ENCODE measurements around the gene RIPOR2. TPM values are rescaled to one million over a fixed set of nuclear protein-coding genes. Genes with fewer than 3 reads are reported as not detected.

Gene RIPOR2
- total and polyA plus RNA-seq, 4 donors, result 1.1 to 16.1 (median 6.1) TPM

- intact Hi-C loops (cut with DNase I), result no loop called here
- H3K27me3 ChIP-seq (ENCODE audit: control insufficient read depth in 1 of 2, insufficient read depth in 2 of 2, low read length in 1 of 2), result no peaks in the 10 kb centered on the region
- 96% methylated on average over 3 of the region's 3 CpGs for WGBS, 2 donors
- no peaks in the 10 kb centered on the region for H3K36me3 ChIP-seq (ENCODE audit: control insufficient read depth in 1 of 2, insufficient read depth in 2 of 2, low read length in 1 of 2)
- H3K9me3 ChIP-seq (ENCODE audit: control insufficient read depth, low read length), result no peaks in the 10 kb centered on the region
- DNase-seq (no peak), ATAC-seq (ENCODE audit: low FRiP score) (no peak)
- H3K27ac ChIP-seq (ENCODE audit: low read depth in 1 of 2, low read length in 2 of 2), result no peak overlapping the region
- H3K4me1 ChIP-seq (ENCODE audit: control insufficient read depth in 1 of 2, insufficient read depth in 2 of 2, low read length in 2 of 2), result no peaks in the 10 kb centered on the region
- no peak overlapping the region for H3K4me3 ChIP-seq (ENCODE audit: low read length in 2 of 2)
These were observed 113.8 kb downstream of the RIPOR2 start for GRCh38 chr6:24821860-24822444.

- Histone ChIP-seq H3K36me3 (ENCODE audit: control insufficient read depth in 1 of 2, insufficient read depth in 2 of 2, low read length in 1 of 2) (no peaks in the 10 kb centered on the region), H3K4me3 (ENCODE audit: low read length in 2 of 2) (no peak overlapping the region), H3K9me3 (ENCODE audit: control insufficient read depth, low read length) (no peaks in the 10 kb centered on the region), H3K27me3 (ENCODE audit: control insufficient read depth in 1 of 2, insufficient read depth in 2 of 2, low read length in 1 of 2) (no peaks in the 10 kb centered on the region), H3K27ac (ENCODE audit: low read depth in 1 of 2, low read length in 2 of 2) (no peak overlapping the region), H3K4me1 (ENCODE audit: control insufficient read depth in 1 of 2, insufficient read depth in 2 of 2, low read length in 2 of 2) (no peaks in the 10 kb centered on the region)
- ATAC-seq (ENCODE audit: low FRiP score) (no peak), DNase-seq (no peak)
- 87 to 89% methylated on average over 2 of the region's 2 CpGs for WGBS, 2 donors
- intact Hi-C loops (cut with DNase I), result no loop called here
These were observed 117.4 kb downstream of the RIPOR2 start for GRCh38 chr6:24818346-24818745.

- H3K9me3 ChIP-seq (ENCODE audit: control insufficient read depth, low read length), result no peaks in the 10 kb centered on the region
- intact Hi-C loops (cut with DNase I), result no loop called here
- H3K36me3 ChIP-seq (ENCODE audit: control insufficient read depth in 1 of 2, insufficient read depth in 2 of 2, low read length in 1 of 2), result no peaks in the 10 kb centered on the region
- DNase-seq, result no peak
- no peaks in the 10 kb centered on the region for H3K27me3 ChIP-seq (ENCODE audit: control insufficient read depth in 1 of 2, insufficient read depth in 2 of 2, low read length in 1 of 2)
- H3K4me1 ChIP-seq (ENCODE audit: control insufficient read depth in 1 of 2, insufficient read depth in 2 of 2, low read length in 2 of 2), result no peaks in the 10 kb centered on the region
- H3K27ac ChIP-seq (ENCODE audit: low read depth in 1 of 2, low read length in 2 of 2), result no peak overlapping the region
- 90 to 91% methylated on average over 3 of the region's 3 CpGs for WGBS, 2 donors
- no peak overlapping the region for H3K4me3 ChIP-seq (ENCODE audit: low read length in 2 of 2)
- ATAC-seq (ENCODE audit: low FRiP score), result no peak
These were observed 126.0 kb downstream of the RIPOR2 start for GRCh38 chr6:24809728-24810127.

GRCh38 chr6:24807584-24807983 is 128.2 kb downstream of the RIPOR2 start:
- Histone ChIP-seq H3K36me3 (ENCODE audit: control insufficient read depth in 1 of 2, insufficient read depth in 2 of 2, low read length in 1 of 2) (no peaks in the 10 kb centered on the region), H3K27ac (ENCODE audit: low read depth in 1 of 2, low read length in 2 of 2) (no peak overlapping the region), H3K4me3 (ENCODE audit: low read length in 2 of 2) (no peak overlapping the region), H3K4me1 (ENCODE audit: control insufficient read depth in 1 of 2, insufficient read depth in 2 of 2, low read length in 2 of 2) (no peaks in the 10 kb centered on the region), H3K27me3 (ENCODE audit: control insufficient read depth in 1 of 2, insufficient read depth in 2 of 2, low read length in 1 of 2) (no peaks in the 10 kb centered on the region), H3K9me3 (ENCODE audit: control insufficient read depth, low read length) (no peaks in the 10 kb centered on the region)
- DNase-seq (no peak), ATAC-seq (ENCODE audit: low FRiP score) (no peak)
- WGBS, 2 donors, result 92 to 95% methylated on average over 3 of the region's 3 CpGs
- intact Hi-C loops (cut with DNase I), result no loop called here

- Histone ChIP-seq H3K9me3 (ENCODE audit: control insufficient read depth, low read length) (no peaks in the 10 kb centered on the region), H3K4me1 (ENCODE audit: control insufficient read depth in 1 of 2, insufficient read depth in 2 of 2, low read length in 2 of 2) (no peaks in the 10 kb centered on the region), H3K36me3 (ENCODE audit: control insufficient read depth in 1 of 2, insufficient read depth in 2 of 2, low read length in 1 of 2) (no peaks in the 10 kb centered on the region), H3K27ac (ENCODE audit: low read depth in 1 of 2, low read length in 2 of 2) (no peak overlapping the region), H3K4me3 (ENCODE audit: low read length in 2 of 2) (no peak overlapping the region), H3K27me3 (ENCODE audit: control insufficient read depth in 1 of 2, insufficient read depth in 2 of 2, low read length in 1 of 2) (no peaks in the 10 kb centered on the region)
- intact Hi-C loops (cut with DNase I), result no loop called here
- DNase-seq (no peak), ATAC-seq (ENCODE audit: low FRiP score) (no peak)
- WGBS, 2 donors, result 91 to 93% methylated on average over 8 of the region's 8 CpGs
These were observed 133.3 kb downstream of the RIPOR2 start for GRCh38 chr6:24802271-24803059.

- no peaks in the 10 kb centered on the region for H3K36me3 ChIP-seq (ENCODE audit: control insufficient read depth in 1 of 2, insufficient read depth in 2 of 2, low read length in 1 of 2)
- 91 to 96% methylated on average over 1 of the region's 1 CpG for WGBS, 2 donors
- H3K4me1 ChIP-seq (ENCODE audit: control insufficient read depth in 1 of 2, insufficient read depth in 2 of 2, low read length in 2 of 2), result no peaks in the 10 kb centered on the region
- DNase-seq (no peak), ATAC-seq (ENCODE audit: low FRiP score) (no peak)
- H3K27ac ChIP-seq (ENCODE audit: low read depth in 1 of 2, low read length in 2 of 2), result no peak overlapping the region
- peaks cover 1% of the 10 kb centered on the region for H3K9me3 ChIP-seq (ENCODE audit: control insufficient read depth, low read length)
- no peak overlapping the region for H3K4me3 ChIP-seq (ENCODE audit: low read length in 2 of 2)
- intact Hi-C loops (cut with DNase I), result no loop called here
- H3K27me3 ChIP-seq (ENCODE audit: control insufficient read depth in 1 of 2, insufficient read depth in 2 of 2, low read length in 1 of 2), result no peaks in the 10 kb centered on the region
These were observed 136.2 kb downstream of the RIPOR2 start for GRCh38 chr6:24799541-24799915.

- WGBS, 2 donors, result 83 to 86% methylated on average over 13 of the region's 13 CpGs
- peaks cover 1% of the 10 kb centered on the region for H3K9me3 ChIP-seq (ENCODE audit: control insufficient read depth, low read length)
- intact Hi-C loops (cut with DNase I), result no loop called here
- H3K27ac ChIP-seq (ENCODE audit: low read depth in 1 of 2, low read length in 2 of 2), result no peak within 1 kb of the TSS
- no peaks in the 10 kb centered on the region for H3K4me1 ChIP-seq (ENCODE audit: control insufficient read depth in 1 of 2, insufficient read depth in 2 of 2, low read length in 2 of 2)
- no peaks in the 10 kb centered on the region for H3K36me3 ChIP-seq (ENCODE audit: control insufficient read depth in 1 of 2, insufficient read depth in 2 of 2, low read length in 1 of 2)
- H3K27me3 ChIP-seq (ENCODE audit: control insufficient read depth in 1 of 2, insufficient read depth in 2 of 2, low read length in 1 of 2), result no peaks in the 10 kb centered on the region
- ATAC-seq (ENCODE audit: low FRiP score) (no peak), DNase-seq (no peak)
- H3K4me3 ChIP-seq (ENCODE audit: low read length in 2 of 2), result no peak within 1 kb of the TSS
These were observed 136.8 kb downstream of the RIPOR2 start, which contains the start of gene ARMH2 for GRCh38 chr6:24798740-24799540. TSS of gene ARMH2 (minus strand) at chr6:24798917. CDS start at chr6:24798857, 60 bp downstream.

GRCh38 chr6:24797596-24798216 is 138.1 kb downstream of the RIPOR2 start:
- Histone ChIP-seq H3K36me3 (ENCODE audit: control insufficient read depth in 1 of 2, insufficient read depth in 2 of 2, low read length in 1 of 2) (no peaks in the 10 kb centered on the region), H3K9me3 (ENCODE audit: control insufficient read depth, low read length) (peaks cover 1% of the 10 kb centered on the region), H3K27me3 (ENCODE audit: control insufficient read depth in 1 of 2, insufficient read depth in 2 of 2, low read length in 1 of 2) (no peaks in the 10 kb centered on the region), H3K4me1 (ENCODE audit: control insufficient read depth in 1 of 2, insufficient read depth in 2 of 2, low read length in 2 of 2) (no peaks in the 10 kb centered on the region), H3K4me3 (ENCODE audit: low read length in 2 of 2) (no peak overlapping the region), H3K27ac (ENCODE audit: low read depth in 1 of 2, low read length in 2 of 2) (no peak overlapping the region)
- DNase-seq (no peak), ATAC-seq (ENCODE audit: low FRiP score) (no peak)
- intact Hi-C loops (cut with DNase I), result no loop called here
- 59 to 66% methylated on average over 6 of the region's 6 CpGs for WGBS, 2 donors

All from aorta (tissue), 5 donors.